Natural killer cell (primary cell): ENCODE results near the gene SLC52A3. TPM values are rescaled to one million over a fixed set of nuclear protein-coding genes. Genes with fewer than 3 reads are reported as not detected.

Source experiments
- ATAC-seq, 3 donors: fragments of 150-1000 bp in 2 of 3; fragments of 200-7000 bp in 1 of 3; cut with Tn5 transposase; 1 replicate in 1 of 3; 2 replicates in 2 of 3; pipeline ENCODE4 v1.10.0; 2021; ENCODE audit warnings: mild to moderate bottlenecking in 2 of 3, moderate library complexity in 2 of 3
- DNase-seq, 2 donors: peaks; one replicate each; pipeline versions ENCODE4 v3.0.0 to v3.0.0-alpha.2; 2013 to 2021; ENCODE audit warnings: mixed read lengths in 1 of 2
- H3K27ac ChIP-seq: one replicate; pipeline ENCODE4 v1.5.1; 2013; ENCODE audit warnings: mild to moderate bottlenecking, low read length
- H3K27me3 ChIP-seq: one replicate; pipeline ENCODE4 v1.6.1; 2013; ENCODE audit warnings: low read length; ENCODE audit not compliant: control insufficient read depth, insufficient read depth
- H3K36me3 ChIP-seq: one replicate; pipeline ENCODE4 v1.6.1; 2013; ENCODE audit warnings: low read length; ENCODE audit not compliant: control insufficient read depth, insufficient read depth
- H3K4me1 ChIP-seq: one replicate; pipeline ENCODE4 v1.6.1; 2013; ENCODE audit warnings: low read length; ENCODE audit not compliant: control insufficient read depth, insufficient read depth
- H3K4me3 ChIP-seq: one replicate; pipeline ENCODE4 v1.5.1; 2013; ENCODE audit warnings: low read length
- H3K9me3 ChIP-seq: one replicate; pipeline ENCODE4 v1.6.1; 2013; ENCODE audit warnings: low read length; ENCODE audit not compliant: control insufficient read depth, insufficient read depth
- H3K27ac Mint-ChIP-seq, 2 donors: one replicate each; pipeline ENCODE4 v1.8.0; 2022; ENCODE audit warnings: mild to moderate bottlenecking in 2 of 2, mixed read lengths in 2 of 2, moderate library complexity in 1 of 2
- H3K27me3 Mint-ChIP-seq, 2 donors: one replicate each; pipeline ENCODE4 v1.8.0; 2022; ENCODE audit warnings: low read depth in 2 of 2, mixed read lengths in 2 of 2
- H3K36me3 Mint-ChIP-seq: one replicate; pipeline ENCODE4 v1.8.0; 2022; ENCODE audit warnings: mixed read lengths
- H3K4me1 Mint-ChIP-seq, 2 donors: one replicate each; pipeline ENCODE4 v1.8.0; 2022; ENCODE audit warnings: mixed read lengths in 2 of 2
- H3K4me3 Mint-ChIP-seq: one replicate; pipeline ENCODE4 v1.8.0; 2022; ENCODE audit warnings: mild to moderate bottlenecking, moderate library complexity, mixed read lengths
- H3K9me3 Mint-ChIP-seq, 2 donors: one replicate each; pipeline ENCODE4 v1.8.0; 2022; ENCODE audit warnings: mixed read lengths in 2 of 2
- CTCF ChIP-seq: fragments of 200-600 bp; IDR thresholded peaks from one replicate; pipeline ENCODE4 v1.8.0; 2022; ENCODE audit warnings: antibody characterized with exemption
- WGBS: methylation state at CpG from one replicate; pipeline ENCODE4 v1.1.7; 2013; ENCODE audit warnings: missing lambda C conversion rate; ENCODE audit not compliant: insufficient coverage; 5-methylcytosine and 5-hydroxymethylcytosine counted together
- intact Hi-C: fragments of 100-400 bp; cut with micrococcal nuclease; formaldehyde crosslinking; loops from one replicate; pipeline ENCODE4 v1.14.2; 2022
- total RNA-seq, 4 donors: library from RNA; stranded (reverse); fragments of 120-200 nt in 1 of 4; gene quantifications; one replicate each; pipeline versions ENCODE4 v1.2.3 to v1.2.4, GENCODE V29; 2013 to 2022

SLC52A3 gene
- total RNA-seq, 3 donors from 2014 or later (not counting 1 experiment from before 2014, with no cell fraction given), result not detected

GRCh38 chr20:764255-764654 lies 4.0 kb downstream of the SLC52A3 start:
- peaks cover 8 to 19% of the 10 kb centered on the region in 2 donors for H3K27me3 Mint-ChIP-seq
- H3K27ac ChIP-seq, result no peak overlapping the region
- H3K4me1 ChIP-seq, result no peaks in the 10 kb centered on the region

GRCh38 chr20:761418-762381 lies 6.6 kb downstream of the SLC52A3 start:
- 87% methylated on average over 22 of the region's 24 CpGs for WGBS
- Histone ChIP-seq H3K27me3 (no peaks in the 10 kb centered on the region), H3K4me3 (no peak overlapping the region), H3K4me1 (no peaks in the 10 kb centered on the region), H3K36me3 (no peaks in the 10 kb centered on the region), H3K9me3 (no peaks in the 10 kb centered on the region), H3K27ac (no peak overlapping the region)
- H3K27me3 Mint-ChIP-seq, result peaks cover 9 to 19% of the 10 kb centered on the region in 2 donors
- no peaks in the 10 kb centered on the region for H3K9me3 Mint-ChIP-seq
- TF ChIP-seq CTCF, result no peak
- H3K27ac Mint-ChIP-seq, result no peak overlapping the region
- ATAC-seq, result no peak
- H3K4me3 Mint-ChIP-seq, result no peak overlapping the region
- no peak for DNase-seq
- H3K36me3 Mint-ChIP-seq, result no peaks in the 10 kb centered on the region
- no peaks in the 10 kb centered on the region for H3K4me1 Mint-ChIP-seq
- intact Hi-C loops, result no loop called here

More at GRCh38 chr20:764255-764654, 4.0 kb downstream of the SLC52A3 start:
- Mint-ChIP-seq H3K4me1 (no peaks in the 10 kb centered on the region), H3K36me3 (no peaks in the 10 kb centered on the region), H3K4me3 (no peak overlapping the region), H3K27ac (no peak overlapping the region), H3K9me3 (no peaks in the 10 kb centered on the region)
- no peak for ATAC-seq
- 79% methylated on average over 1 of the region's 3 CpGs for WGBS
- no peak overlapping the region for H3K4me3 ChIP-seq
- DNase-seq, result no peak
- no peaks in the 10 kb centered on the region for H3K27me3 ChIP-seq
- no peak for TF ChIP-seq CTCF
- intact Hi-C loops, result no loop called here
- no peaks in the 10 kb centered on the region for H3K36me3 ChIP-seq
- H3K9me3 ChIP-seq, result no peaks in the 10 kb centered on the region

GRCh38 chr20:760751-761417 lies 7.4 kb downstream of the SLC52A3 start:
- H3K4me3 ChIP-seq, result no peak overlapping the region
- H3K4me1 ChIP-seq, result no peaks in the 10 kb centered on the region
- H3K4me1 Mint-ChIP-seq, result no peaks in the 10 kb centered on the region
- WGBS, result 62% methylated on average over 44 of the region's 44 CpGs
- H3K4me3 Mint-ChIP-seq, result no peak overlapping the region
- H3K27ac ChIP-seq, result no peak overlapping the region
- peak in 1 of 3 donors; percentile 32 for ATAC-seq
- TF ChIP-seq CTCF, result peak; percentile 43
- peaks cover 9 to 24% of the 10 kb centered on the region in 2 donors for H3K27me3 Mint-ChIP-seq
- intact Hi-C loops, result no loop called here
- DNase-seq, result peak in 1 of 2 donors; percentile 46
- H3K27me3 ChIP-seq, result no peaks in the 10 kb centered on the region
- H3K27ac Mint-ChIP-seq, result no peak overlapping the region
- H3K36me3 Mint-ChIP-seq, result no peaks in the 10 kb centered on the region
- no peaks in the 10 kb centered on the region for H3K9me3 Mint-ChIP-seq
- no peaks in the 10 kb centered on the region for H3K36me3 ChIP-seq
- no peaks in the 10 kb centered on the region for H3K9me3 ChIP-seq
